ENCODE results near the gene EPB42.

DNA sequence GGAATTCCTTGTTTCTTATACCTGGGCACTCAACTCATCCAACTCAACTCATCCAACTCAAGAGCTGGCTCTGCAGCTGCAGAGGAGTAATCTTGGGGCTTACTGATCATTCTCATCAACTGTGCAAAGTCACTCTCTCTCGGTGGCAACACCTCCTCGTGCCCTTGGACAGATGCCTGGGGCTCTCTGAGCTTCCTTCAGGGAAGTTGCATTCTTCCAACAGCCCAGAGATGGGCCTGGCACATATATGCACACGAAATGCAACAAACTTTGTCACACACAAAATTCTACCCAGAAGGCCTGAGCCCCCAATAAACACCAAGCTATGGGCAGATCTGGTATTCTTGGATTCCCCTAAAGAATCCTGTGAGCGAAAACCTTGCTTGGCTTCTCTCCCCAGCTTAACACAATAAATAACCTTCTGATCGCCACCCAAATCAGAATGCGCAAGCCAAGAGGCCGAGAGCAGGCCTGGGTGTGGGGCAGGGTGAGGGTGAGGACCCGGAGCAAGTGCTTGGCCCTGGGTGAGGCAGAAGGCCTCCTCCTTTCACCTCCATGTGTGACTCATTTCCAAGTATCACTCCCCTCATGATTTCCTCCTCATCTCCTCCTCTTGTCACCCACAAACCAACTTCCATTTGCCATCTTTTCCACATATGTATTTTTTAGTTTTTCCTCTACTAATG, 30.5 kb upstream of the EPB42 start:
- no peak for TF ChIP-seq CTCF (IDR thresholded peaks at IDR 0.05)
- TF ChIP-seq EZH2 (IDR thresholded peaks at IDR 0.05; ENCODE audit: borderline replicate concordance, insufficient read depth, low read depth, low read length, poor library complexity, severe bottlenecking) = no peak
